ENCODE results near the gene UTS2. TPM values are rescaled to one million over a fixed set of nuclear protein-coding genes. Genes with fewer than 3 reads are reported as not detected.

Gene UTS2
- total and polyA plus RNA-seq, 4 donors = 3.6 to 33.9 (median 16.1) TPM

Other genes with a start within 250 kb of the UTS2 start
- 10 to 100 TPM; 64.6 to 88.0 TPM for gene VAMP3, start 81.8 kb downstream of the UTS2 start, total RNA-seq
- gene VAMP3, start 81.8 kb downstream of the UTS2 start, polyA plus RNA-seq (ENCODE audit: insufficient read length in 2 of 2) = 10 to 100 TPM; 60.3 to 65.6 TPM
- gene PER3, start 68.8 kb downstream of the UTS2 start, total RNA-seq = 10 to 100 TPM; 17.8 to 19.3 TPM
- gene PER3, start 68.8 kb downstream of the UTS2 start, polyA plus RNA-seq (ENCODE audit: insufficient read length in 2 of 2) = 10 to 100 TPM; 13.7 to 17.8 TPM
- gene TNFRSF9, start 87.8 kb upstream of the UTS2 start, total RNA-seq = under 1 TPM; 0.10 to 0.11 TPM
- under 1 TPM in 1 of 2 donors, not detected in 1; 0.29 TPM for gene TNFRSF9, start 87.8 kb upstream of the UTS2 start, polyA plus RNA-seq (ENCODE audit: insufficient read length in 2 of 2)
- 100 to 1,000 TPM; 178 to 322 TPM for gene PARK7, start 108.6 kb upstream of the UTS2 start, total RNA-seq
- 100 to 1,000 TPM; 428 to 435 TPM for gene PARK7, start 108.6 kb upstream of the UTS2 start, polyA plus RNA-seq (ENCODE audit: insufficient read length in 2 of 2)
- 10 to 100 TPM; 65.1 to 65.8 TPM for gene ERRFI1, start 173.2 kb upstream of the UTS2 start, total RNA-seq
- 100 to 1,000 TPM; 110 to 146 TPM for gene ERRFI1, start 173.2 kb upstream of the UTS2 start, polyA plus RNA-seq (ENCODE audit: insufficient read length in 2 of 2)

Measured in spinal cord (tissue), 4 donors.